WERI-Rb-1 (cell line): ENCODE measurements around the gene PHYH.

Source experiments
- DNase-seq: peaks from one replicate; pipeline ENCODE4 v3.0.0-alpha.2; 2020
- H3K27ac ChIP-seq: fragments of 250-450 bp; sonication (Bioruptor Pico); 2 replicates; pipeline ENCODE4 v1.5.1; 2020; ENCODE audit warnings: mild to moderate bottlenecking, moderate library complexity
- H3K27me3 ChIP-seq: fragments of 250-450 bp; sonication (Bioruptor Pico); 2 replicates; pipeline ENCODE4 v1.5.1; 2021; ENCODE audit warnings: mild to moderate bottlenecking, low read depth, moderate library complexity; ENCODE audit not compliant: insufficient read depth, severe bottlenecking
- H3K36me3 ChIP-seq: fragments of 250-450 bp; sonication (Bioruptor Pico); 2 replicates; pipeline ENCODE4 v1.5.1; 2020; ENCODE audit warnings: mild to moderate bottlenecking, moderate library complexity
- H3K4me3 ChIP-seq: 2 replicates; pipeline ENCODE4 v1.5.1; 2011; ENCODE audit warnings: low read depth, mild to moderate bottlenecking, control low read depth, low read length
- H3K9me3 ChIP-seq: fragments of 250-450 bp; sonication (Bioruptor Pico); 2 replicates; pipeline ENCODE4 v1.5.1; 2021; ENCODE audit warnings: mild to moderate bottlenecking, moderate library complexity; ENCODE audit not compliant: severe bottlenecking
- CTCF ChIP-seq: IDR thresholded peaks from 2 replicates; pipeline ENCODE4 v1.5.1; 2011; ENCODE audit warnings: low read depth, mild to moderate bottlenecking, control low read depth, inconsistent platforms, low read length

PHYH gene

GRCh38 chr10:13328613-13329012 lies 28.7 kb upstream of the PHYH start:
- no peak for TF ChIP-seq CTCF
- Histone ChIP-seq H3K9me3 (no peaks in the 10 kb centered on the region), H3K27me3 (no peaks in the 10 kb centered on the region), H3K27ac (no peak overlapping the region), H3K4me3 (no peak overlapping the region), H3K36me3 (peaks cover 28% of the 10 kb centered on the region)
- DNase-seq: no peak

GRCh38 chr10:13328126-13328525 lies 28.3 kb upstream of the PHYH start:
- H3K36me3 ChIP-seq: peaks cover 26% of the 10 kb centered on the region

GRCh38 chr10:13327534-13327933 lies 27.7 kb upstream of the PHYH start:
- no peaks in the 10 kb centered on the region for H3K27me3 ChIP-seq
- no peak overlapping the region for H3K27ac ChIP-seq
- no peak for DNase-seq
- TF ChIP-seq CTCF: no peak
- H3K4me3 ChIP-seq: no peak overlapping the region
- H3K9me3 ChIP-seq: no peaks in the 10 kb centered on the region
- peaks cover 26% of the 10 kb centered on the region for H3K36me3 ChIP-seq

More at GRCh38 chr10:13328126-13328525, 28.3 kb upstream of the PHYH start:
- Histone ChIP-seq H3K27me3 (no peaks in the 10 kb centered on the region), H3K4me3 (no peak overlapping the region), H3K27ac (no peak overlapping the region), H3K9me3 (no peaks in the 10 kb centered on the region)
- DNase-seq: no peak
- no peak for TF ChIP-seq CTCF

GRCh38 chr10:13322615-13323148 lies 22.8 kb upstream of the PHYH start:
- Histone ChIP-seq H3K27me3 (no peaks in the 10 kb centered on the region), H3K9me3 (no peaks in the 10 kb centered on the region), H3K36me3 (peaks cover 10% of the 10 kb centered on the region), H3K4me3 (no peak overlapping the region), H3K27ac (no peak overlapping the region)
- TF ChIP-seq CTCF: no peak
- DNase-seq: no peak

GRCh38 chr10:13321576-13321975 lies 21.7 kb upstream of the PHYH start:
- DNase-seq: no peak
- no peak for TF ChIP-seq CTCF

GRCh38 chr10:13319166-13319565 lies 19.3 kb upstream of the PHYH start:
- no peak overlapping the region for H3K27ac ChIP-seq
- no peak for TF ChIP-seq CTCF
- DNase-seq: no peak
- no peaks in the 10 kb centered on the region for H3K27me3 ChIP-seq
- H3K9me3 ChIP-seq: no peaks in the 10 kb centered on the region
- H3K36me3 ChIP-seq: peaks cover 3% of the 10 kb centered on the region
- H3K4me3 ChIP-seq: no peak overlapping the region

More at GRCh38 chr10:13321576-13321975, 21.7 kb upstream of the PHYH start:
- Histone ChIP-seq H3K4me3 (no peak overlapping the region), H3K9me3 (no peaks in the 10 kb centered on the region), H3K27me3 (no peaks in the 10 kb centered on the region), H3K36me3 (peaks cover 5% of the 10 kb centered on the region), H3K27ac (no peak overlapping the region)
